NCI-H524 treated with DMSO at 0.1 percent for 48 hours (cell line): ENCODE measurements around the gene ZNF628.
A peak's percentile ranks its signal among the peaks of the same experiment; 100 is the strongest.
"Not testable (repeated sequence)": the region's sequence is repeated elsewhere in the genome, so short reads cannot be mapped to it uniquely, and the experiment has no call there.

Experiments
- DNase-seq: peaks from one replicate; lab custom pipeline; 2025; lab: John Stamatoyannopoulos, UW

The ZNF628 gene

DNA sequence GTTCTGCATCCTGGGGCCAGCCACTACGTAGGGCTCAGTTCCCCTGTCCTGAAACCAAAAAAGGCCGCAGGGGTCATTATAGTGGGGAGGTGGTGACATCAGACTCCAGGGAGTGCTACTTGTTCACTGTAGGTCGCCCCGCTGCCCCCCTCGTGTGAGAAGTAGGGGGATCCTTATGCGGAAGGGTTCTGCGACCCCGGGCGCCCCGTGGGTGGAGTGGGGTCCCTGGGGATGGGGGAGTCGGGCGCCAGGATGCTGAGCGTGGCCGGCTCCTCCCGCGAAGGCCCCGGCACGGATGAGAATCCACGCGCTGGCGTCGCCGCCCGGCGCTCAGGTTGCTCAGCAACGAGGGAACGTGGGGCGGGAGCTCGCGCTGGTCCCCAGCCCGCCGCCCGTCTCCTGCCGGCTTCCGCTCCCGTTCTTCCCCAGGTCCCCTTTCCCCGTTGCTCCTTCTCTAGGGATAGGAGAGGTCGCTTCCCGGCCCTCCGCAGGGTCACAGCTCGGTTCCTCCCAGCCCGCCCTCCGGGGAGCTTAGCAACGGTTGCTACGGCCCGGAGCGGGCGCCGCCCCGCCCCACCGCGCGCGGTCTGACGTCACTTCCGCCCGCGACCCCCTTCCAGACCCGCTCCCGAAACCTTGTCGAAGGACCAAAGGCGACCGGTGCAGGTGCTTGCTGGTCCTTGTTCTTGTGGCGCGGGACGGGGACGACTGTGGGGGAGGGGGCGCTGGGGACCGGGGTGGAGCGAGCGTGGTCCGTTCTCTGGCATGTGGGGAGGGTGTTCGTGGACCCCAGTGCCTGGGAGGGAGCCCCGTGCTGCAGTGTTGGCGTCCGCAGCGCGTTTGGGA, 8.4 kb downstream of the ZNF628 start, which contains the start of gene NAT14:
TSS of gene NAT14 (plus strand) at position 596 of the 846 bp plus-strand sequence. CDS start 521 bp downstream, outside the sequence.
- DNase-seq = peak; percentile 42

DNA sequence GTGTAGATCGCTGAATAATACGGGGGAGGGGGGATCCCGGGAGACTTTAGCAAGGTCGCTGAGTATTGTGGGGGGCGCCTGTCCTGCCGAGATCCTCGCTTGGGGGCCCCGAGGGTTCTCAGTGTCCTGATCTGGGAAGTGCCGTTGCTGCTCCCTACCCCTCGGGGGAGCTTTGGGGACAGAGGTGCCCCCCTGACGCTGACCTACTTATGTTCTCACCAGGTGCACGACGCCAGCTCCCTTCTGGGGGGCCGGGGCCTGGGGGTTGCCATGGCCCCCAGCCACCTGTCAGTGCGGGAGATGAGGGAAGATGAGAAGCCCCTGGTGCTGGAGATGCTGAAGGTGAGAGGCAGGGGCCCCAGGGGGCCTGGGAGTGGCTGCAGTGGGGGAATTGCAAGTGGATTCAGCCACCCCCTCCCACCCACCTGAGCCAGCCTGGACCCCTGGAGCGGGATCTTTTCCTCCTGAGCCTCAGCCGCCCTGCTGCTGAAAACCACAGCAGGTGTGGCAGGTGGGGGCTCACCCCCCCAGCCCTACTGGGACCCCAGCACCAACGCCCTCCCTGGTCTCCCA, 9.1 kb downstream of the ZNF628 start:
- DNase-seq = no peak

DNA sequence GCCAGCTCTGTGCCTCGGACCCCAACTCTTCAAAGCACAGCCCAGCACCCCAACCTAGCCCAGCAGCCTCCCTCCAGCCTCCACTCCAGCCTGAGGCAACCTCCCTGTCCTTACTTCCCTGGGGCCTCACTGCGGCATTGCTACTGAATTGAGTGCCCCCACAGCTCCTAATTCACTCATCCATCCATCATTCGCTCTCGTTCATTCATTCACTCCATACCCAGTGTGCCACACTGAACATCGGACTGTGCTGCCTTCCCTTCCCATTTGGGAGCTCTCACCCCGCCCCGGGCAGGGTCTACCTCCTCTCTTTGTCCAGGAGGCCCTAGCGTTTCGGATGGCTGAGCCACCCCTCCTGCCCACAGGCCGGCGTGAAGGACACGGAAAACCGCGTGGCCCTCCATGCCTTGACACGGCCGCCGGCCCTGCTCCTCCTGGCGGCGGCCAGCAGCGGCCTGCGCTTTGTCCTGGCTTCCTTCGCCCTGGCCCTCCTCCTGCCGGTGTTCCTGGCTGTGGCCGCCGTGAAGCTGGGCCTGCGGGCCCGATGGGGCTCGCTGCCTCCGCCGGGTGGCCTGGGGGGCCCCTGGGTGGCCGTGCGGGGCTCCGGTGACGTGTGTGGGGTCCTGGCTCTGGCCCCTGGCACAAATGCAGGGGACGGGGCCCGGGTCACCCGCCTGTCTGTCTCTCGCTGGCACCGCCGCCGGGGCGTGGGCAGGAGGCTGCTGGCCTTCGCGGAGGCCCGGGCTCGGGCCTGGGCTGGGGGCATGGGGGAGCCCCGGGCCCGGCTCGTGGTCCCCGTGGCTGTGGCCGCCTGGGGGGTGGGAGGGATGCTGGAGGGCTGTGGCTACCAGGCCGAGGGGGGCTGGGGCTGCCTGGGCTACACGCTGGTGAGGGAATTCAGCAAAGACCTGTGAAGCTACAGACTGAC, 9.9 kb downstream of the ZNF628 start:
- no peak for DNase-seq

DNA sequence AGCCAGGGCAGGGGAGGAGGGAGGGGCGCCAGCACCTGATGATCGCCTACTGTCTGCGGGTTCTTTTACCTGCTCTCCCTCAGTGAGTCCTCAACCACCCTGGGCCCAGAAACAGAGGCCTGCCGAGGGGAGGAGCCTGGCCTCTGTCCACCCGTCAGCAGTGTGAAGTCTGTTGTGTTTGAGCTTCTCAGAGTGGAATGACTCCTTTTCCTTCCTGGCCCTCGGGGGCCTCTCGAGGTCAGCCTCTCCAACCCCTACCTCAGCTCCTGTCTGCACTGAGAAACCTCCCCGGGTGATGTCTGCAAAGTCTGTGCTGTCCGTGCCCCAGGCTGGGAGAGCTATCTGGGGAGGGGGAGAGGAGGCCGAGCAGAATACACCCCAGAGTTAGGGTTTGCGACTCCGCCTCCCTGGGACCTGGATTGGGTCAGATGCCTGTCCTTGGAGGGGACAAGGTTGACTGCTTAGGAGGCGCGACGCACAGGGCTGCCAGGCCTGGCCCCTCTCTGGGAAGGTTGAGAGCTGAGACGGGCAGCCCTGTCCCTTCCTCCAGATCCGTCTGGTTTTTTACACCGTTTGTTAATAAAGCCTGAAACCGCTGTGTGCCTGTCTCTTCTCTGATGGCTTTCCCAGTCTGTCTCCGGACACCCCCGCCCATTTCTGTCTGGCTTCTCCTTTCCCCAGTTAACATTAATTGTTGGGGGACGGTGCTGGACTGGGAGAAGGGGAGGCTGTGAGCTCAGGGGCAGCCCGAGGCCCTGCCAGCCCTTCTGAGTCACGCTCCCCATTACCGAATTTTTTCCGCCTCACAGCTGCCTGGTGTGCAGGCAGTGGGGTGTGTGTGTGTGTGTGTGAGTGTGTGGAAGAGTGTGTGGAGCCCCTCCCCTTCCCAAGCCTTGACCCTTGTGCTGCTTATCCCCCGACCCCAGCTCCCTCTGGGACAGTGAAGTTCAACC, 10.8 kb downstream of the ZNF628 start:
- DNase-seq = no peak

DNA sequence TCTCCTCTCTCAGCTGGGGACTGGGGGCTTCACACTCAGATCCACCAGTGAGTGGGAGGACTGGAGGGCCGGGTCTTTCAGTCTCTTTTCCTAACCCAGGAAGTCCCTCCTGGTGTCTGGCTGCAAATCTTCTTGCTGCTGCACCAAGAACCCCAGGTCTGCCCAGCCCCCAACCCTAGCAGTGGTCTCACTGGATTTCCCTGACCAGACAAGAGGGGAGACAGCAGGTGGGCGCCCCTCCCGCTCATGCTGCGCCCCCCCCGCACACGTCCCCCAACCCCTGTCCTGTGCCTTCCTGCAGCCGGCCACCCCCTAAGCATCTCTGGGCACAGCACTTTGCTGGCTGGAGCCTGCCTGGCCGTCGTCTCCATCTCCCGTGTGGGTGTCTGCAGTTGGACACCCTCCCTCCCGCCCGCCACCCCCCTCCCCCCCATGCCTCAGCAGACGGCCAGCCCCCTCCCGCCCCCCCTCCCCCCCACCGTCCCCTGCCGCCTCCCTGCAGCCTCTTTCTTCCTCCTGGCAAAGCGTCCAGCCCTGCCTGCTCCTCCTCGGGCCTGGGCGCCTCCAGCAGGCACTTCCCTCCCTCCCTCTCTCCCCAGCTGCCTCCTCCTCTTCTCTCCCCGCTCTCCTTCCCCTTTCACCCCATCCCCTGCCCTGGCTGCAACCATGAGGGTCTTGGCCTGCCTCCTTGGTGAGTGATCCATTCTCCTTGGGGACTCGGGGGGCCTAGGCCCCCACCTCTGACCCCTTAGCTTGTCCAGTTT, 11.7 kb downstream of the ZNF628 start, which contains the start of gene SSC5D:
TSS of gene SSC5D (plus strand) at position 513 of the 764 bp plus-strand sequence. CDS start at position 667, 154 bp downstream.
- no peak for DNase-seq

DNA sequence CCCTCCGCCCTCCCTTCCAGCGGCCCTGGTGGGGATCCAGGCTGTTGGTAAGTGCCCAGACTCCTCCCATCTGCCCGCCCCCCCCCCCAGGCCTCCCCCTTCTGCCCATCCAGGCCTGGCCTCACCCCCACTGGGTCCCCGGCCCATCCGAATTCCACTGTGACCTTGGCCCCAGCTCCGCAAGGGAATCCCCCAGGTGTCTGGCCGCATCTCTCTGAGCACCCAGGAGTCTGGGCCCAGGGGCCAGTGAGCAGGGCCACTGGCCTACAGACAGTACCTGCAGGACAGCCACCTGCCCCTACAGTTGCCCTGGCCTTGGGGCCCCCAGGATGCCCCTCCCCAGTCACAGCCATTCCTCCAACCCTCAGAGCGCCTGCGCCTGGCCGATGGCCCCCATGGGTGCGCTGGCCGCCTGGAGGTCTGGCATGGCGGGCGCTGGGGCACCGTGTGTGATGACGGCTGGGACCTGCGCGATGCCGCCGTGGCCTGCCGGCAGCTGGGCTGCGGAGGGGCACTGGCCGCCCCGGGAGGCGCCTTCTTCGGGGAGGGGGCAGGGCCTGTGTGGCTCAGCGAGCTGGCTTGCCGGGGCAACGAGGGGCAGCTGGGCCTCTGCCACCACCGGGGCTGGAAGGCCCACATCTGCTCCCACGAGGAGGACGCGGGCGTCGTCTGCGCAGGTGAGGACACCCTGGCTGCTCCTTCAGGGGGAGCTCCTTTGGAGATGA, 12.7 kb downstream of the ZNF628 start:
- no peak for DNase-seq

DNA sequence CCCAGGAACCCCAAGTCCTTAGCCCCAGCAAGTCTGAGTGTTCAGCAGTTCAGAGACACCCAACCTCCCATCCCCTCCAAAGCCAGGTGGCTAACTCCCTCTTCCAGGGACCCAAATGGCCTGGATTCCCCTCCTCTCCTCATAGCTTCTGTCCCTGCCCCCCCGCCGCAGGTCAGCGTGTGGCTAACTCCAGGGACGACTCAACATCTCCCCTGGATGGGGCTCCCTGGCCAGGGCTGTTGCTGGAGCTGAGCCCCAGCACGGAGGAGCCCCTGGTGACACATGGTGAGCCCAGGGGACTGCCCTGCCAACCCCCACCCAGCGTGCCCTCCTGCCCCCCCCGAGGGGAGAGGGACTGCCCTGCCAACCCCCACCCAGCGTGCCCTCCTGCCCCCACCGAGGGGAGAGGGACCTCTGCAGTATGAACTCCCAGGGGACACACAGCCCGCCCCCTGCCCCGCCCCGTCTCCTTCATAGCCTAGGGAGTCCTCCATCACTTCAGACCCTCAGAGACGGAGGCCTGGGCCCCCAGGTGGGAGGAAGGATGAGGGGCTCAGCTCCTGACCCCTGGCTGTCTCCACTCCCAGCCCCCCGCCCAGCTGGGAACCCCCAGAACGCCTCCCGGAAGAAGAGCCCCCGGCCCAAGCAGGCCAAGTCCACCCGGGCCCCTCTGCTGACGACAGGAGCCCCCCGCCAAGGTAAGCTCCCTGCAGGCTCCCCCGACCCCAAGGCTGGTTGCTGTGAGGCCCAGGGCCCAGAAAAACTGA, 13.5 kb downstream of the ZNF628 start:
- DNase-seq = no peak

DNA sequence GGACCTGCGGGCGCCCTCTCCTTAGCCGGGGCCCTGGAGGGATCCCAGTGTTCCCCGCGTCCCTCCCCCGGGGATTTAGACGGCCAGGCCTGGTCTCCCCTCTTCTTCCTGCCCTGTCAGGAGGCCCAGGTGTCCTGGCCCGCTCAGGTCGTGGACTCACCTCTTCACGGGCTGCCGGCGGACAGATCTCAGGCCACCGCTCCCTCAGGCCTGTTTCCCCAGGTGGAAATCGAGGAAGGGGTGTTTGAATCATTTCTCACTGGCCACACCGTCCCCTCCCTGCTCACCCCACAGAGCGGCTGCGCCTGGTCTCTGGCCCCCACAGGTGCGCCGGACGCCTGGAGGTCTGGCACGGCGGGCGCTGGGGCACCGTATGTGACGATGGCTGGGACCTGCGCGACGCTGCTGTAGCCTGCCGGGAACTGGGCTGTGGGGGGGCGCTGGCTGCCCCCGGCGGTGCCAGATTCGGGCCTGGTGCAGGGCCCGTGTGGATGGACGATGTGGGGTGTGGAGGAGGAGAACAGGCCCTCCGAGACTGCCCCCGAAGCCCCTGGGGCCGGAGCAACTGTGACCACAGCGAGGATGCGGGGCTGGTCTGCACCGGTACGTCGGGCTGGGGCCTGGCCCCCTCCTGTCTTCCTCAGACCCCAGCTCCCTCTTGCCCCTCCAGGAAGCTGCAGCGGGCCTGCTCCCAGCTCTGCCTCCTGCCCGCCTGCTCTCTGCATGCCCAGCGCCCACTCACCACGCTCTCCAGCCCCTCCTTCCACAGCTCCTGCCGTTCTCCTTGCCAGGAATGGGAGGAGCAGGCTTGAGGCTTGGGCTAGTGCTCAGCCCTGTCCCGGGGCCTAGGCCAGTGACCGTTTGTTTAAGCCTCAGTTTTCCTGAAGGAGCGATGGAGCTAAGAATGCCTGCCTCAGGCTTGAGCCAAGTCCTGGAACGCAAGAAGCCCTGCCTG, 14.3 kb downstream of the ZNF628 start:
- DNase-seq = no peak

DNA sequence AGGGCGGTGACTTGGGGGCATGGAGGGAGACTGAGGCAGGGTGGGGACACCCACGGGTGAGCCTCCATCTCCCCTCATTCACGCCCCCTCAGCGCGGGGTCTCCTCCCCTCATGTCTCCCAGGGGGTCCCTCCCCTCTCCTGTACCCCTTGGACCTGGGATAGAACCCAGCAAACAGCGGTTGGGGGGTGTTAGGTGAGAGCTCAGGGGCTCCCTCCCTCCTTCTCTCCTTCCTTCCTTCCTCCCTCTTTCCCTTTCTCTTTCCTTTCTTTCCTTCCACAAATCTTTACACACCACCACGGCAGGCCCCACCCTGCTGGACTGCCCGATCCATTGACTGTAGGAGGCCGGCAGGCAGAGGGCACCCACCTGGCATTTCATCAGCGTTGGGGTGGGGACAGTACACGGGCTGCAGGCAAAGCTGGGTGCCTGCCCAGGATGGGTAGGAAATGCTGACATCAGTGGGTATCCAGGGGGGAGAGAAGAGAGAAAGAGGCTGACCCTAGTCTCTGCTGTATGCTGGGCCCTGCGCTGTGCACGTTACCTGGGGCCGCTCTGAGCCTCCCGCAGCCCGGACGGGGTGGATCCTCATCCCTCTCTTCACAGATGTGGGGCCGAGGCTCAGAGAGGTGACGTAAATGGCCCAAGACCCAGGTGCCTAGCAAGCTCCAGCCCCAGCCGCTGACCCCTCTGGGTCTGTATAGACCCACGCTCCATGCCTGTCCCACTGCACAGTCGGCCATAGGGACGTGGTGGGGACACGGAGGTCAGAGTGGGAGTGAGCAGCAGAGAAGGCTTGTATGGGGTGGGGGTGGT, 15.3 kb downstream of the ZNF628 start:
- no peak for DNase-seq

DNA sequence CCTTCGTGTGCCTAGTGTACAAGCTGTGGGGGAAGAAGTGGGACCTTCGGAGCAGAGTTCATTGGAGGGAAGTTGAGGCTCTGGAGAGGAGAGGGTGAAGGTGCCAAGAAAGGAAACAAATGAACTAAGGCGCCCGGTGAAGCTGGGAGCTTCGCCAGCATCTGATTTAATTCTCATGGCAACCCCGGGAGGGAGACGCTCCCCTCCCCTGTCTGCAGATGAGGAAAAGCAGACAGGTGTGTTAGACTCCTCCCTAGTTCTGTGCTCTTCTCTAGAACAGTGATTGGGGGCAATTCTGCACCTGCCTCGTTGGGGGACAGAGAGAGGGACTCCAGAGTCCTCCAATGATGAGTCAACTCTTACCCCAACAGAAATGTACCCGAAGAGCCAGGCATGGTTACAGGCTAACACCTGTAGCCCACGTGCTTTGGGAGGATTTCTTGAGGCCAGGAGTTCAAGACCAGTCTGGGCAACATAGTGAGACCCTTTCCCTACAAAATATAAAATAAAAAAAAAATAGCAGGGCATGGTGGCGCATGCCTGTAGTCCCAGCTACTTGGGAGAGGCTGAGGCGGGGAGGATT, 16.0 kb downstream of the ZNF628 start:
- DNase-seq = no peak

DNA sequence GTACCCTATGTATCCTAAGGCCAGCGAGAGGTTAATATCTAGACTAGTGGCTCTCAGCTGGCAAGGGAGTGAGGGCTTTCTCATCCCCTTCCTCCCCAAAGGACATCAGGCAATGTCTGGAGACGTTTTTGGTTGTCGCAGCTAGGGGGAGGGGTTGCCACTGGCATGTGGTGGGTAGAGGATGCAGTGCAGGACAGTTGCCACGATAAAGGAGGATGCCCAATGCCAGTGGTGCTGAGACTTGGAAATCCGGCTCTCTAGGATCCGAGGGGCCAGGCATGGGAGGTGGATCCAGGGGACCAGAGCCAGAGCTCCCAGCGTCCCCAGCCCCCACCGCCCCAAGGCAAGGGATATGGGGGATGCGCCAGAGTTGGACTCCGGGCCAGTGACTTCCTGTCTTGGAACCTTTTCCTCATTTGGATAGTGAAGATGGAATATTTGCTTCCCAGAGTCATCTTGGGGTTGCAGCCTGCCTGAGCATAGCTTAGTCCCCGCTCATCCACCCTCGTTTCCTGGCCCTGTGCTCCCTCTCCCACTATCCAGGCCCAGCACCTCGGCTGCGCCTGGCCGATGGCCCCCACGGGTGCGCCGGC, 16.7 kb downstream of the ZNF628 start:
- DNase-seq = no peak

DNA sequence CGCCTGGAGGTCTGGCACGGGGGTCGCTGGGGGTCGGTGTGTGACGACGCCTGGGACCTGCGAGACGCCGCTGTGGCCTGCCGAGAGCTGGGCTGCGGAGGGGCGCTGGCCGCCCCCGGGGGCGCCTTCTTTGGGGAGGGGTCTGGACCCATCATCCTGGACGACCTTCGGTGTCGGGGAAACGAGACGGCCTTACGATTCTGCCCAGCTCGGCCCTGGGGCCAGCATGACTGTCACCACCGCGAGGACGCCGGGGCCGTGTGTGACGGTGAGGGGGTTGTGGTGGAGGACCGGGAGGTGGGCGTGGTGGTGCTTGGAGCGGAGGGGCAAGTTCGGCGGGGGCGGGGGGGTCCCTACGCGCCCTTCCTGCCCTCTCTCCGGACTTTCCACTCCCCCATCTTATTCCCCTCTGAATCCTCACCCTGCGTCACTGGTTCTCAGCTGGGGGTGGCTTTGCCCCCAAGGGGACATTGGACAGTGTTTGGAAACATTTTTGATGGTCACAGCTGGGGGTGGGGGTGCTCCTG, 17.3 kb downstream of the ZNF628 start:
- no peak for DNase-seq

DNA sequence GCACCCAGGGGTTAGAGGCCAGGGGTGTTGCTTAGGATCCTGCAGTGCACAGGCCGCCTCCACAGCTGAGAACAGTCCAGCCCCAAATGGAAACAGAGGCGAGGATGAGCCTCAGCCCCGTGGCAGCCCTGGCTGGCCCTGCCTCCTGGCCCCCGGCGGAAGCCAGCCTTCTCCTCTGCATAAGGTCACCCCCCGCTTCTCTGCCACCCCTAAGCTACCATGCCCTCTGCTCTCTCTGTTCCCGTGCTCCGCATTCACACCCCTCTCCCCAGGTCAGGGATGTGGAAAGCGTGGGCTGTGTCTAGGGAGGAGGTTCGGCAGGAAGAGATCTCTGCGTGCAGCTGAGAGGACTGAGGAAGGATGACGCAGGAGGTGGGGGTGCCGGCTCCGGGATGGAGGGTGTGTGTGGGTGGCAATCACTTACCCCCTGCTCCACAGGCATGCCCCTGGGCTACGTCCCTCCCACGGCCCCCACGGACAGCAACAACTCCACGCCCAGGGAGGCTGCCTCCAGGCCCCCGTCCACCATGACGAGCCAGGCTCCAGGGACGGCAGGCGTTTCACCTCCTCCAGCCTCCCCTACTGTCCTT, 17.9 kb downstream of the ZNF628 start:
- DNase-seq = no peak

DNA sequence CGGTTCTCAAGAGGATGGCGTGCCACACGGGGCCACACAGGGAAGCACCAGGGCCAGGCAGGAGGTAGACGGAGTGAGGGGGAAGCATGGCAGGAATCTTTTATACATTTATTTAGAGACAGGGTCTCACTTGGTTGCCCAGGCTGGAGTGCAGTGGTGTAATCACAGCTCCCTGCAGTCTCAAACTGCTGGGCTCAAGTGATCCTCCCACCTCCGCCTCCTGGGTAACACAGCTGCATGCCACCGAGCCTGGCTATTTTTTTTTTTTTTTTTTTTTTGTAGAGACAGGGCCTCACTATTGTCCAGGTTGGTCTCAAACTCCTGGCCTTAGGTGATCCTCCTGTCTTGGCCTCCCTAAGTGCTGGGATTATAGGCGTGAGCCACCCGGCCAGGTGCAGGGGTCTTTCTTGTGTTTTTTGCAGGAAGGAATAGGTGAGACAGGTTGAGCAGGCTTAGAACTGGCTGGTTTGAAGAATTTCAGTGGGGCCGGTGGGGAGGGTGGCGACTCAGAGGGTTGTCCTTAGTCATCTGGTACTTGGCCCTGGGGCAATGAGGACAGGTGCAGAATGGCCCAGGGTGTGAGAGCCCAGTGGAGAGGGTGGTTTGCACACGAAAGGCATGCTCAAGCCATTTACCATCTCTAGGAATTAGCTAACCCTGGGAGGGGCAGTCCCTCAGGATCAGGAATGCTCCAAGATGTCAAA, 19.4 kb downstream of the ZNF628 start:
- no peak for DNase-seq

DNA sequence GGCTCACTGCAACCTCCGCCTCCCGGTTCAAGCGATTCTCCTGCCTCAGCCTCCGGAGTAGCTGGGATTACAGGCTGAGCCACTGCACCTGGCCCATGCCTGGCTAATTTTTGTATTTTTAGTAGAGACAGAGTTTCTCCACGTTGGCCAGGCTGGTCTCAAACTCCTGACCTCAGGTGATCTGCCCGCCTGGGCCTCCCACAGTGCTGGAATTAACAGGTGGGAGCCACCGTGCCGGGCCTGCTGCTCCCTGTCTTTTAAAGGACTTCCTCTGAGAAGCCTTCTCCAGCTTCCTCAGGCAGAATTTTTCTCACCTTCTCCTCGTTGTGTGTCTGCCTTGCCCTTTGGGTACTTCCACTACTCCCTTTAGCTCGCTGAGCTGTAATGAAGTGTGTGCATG, 20.4 kb downstream of the ZNF628 start:
- not testable (repeated sequence) for DNase-seq
